ENCODE data around the gene HLF. TPM values are rescaled to one million over a fixed set of nuclear protein-coding genes. Genes with fewer than 3 reads are reported as not detected.

The HLF gene
- total and polyA plus RNA-seq, 2 of the 4 experiments (the other 2 are of a cell fraction), result 0.18 TPM; not detected in 1

- TF ChIP-seq SMC3 (IDR thresholded peaks at IDR 0.05; ENCODE audit: low read depth, low read length), result no peak
Measured at GRCh38 chr17:55288356-55289105, 23.8 kb downstream of the HLF start (continued).

DNA sequence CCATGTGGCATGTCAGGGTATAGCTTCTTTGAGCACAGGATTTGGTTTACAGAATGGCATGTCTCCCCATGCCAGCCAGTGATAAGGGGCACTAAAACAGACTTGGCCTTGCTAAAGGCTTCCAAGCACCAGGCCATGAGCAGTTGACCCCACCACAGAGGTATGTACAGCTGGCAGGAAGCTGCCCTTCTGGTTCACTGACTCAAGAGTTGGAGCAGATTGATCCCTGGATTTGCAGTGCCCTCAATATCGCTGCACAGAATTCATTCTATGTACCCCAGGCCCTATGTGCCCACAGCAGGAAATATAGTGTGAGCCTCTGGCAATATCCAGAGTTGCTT is 24.3 kb downstream of the HLF start:
- Histone ChIP-seq H3K14ac (replicated peaks; ENCODE audit: low read depth, low read length) (no peak overlapping the region), H2AK9ac (replicated peaks; ENCODE audit: low read depth, low read length, poor library complexity) (no peak overlapping the region), H3K56ac (ENCODE audit: extremely low read depth, insufficient read depth, low read length) (no peak overlapping the region), H3K9me1 (ENCODE audit: insufficient read depth, low read length) (no peaks in the 10 kb centered on the region), H4K8ac (ENCODE audit: low read depth in 2 of 2, low read length in 2 of 2) (no peak overlapping the region), H3K23ac (ENCODE audit: low read depth, low read length) (no peak overlapping the region), H4K5ac (ENCODE audit: low read depth, low read length) (no peak overlapping the region), H3K4me1 (ENCODE audit: control insufficient read depth, insufficient read depth, low read length) (peaks cover 5% of the 10 kb centered on the region; the same call in 1 of the 2 replicates), H3K4me3 (ENCODE audit: insufficient read depth, low read depth, low read length) (no peak overlapping the region), H2BK120ac (ENCODE audit: low read depth, low read length) (no peak overlapping the region), H4K20me1 (ENCODE audit: insufficient read depth, low read length) (no peaks in the 10 kb centered on the region), H3K18ac (ENCODE audit: low read depth, low read length) (no peak overlapping the region), H3K36me3 (ENCODE audit: control insufficient read depth, insufficient read depth, low read length) (no peaks in the 10 kb centered on the region), H3K4ac (ENCODE audit: low read depth, low read length) (no peak overlapping the region), H2BK15ac (ENCODE audit: low read depth, low read length) (no peak overlapping the region), H2BK5ac (ENCODE audit: low read depth, low read length, poor library complexity, severe bottlenecking) (no peak overlapping the region), H3K79me1 (ENCODE audit: low read depth in 1 of 2, low read length in 2 of 2) (no peaks in the 10 kb centered on the region), H2AK5ac (ENCODE audit: low read depth, low read length) (no peak overlapping the region), H4K91ac (ENCODE audit: insufficient read depth, low read depth, low read length) (no peak overlapping the region), H3K9ac (ENCODE audit: low read depth, low read length) (no peak overlapping the region), H3K4me2 (ENCODE audit: low read depth, low read length) (no peak overlapping the region), H2BK20ac (ENCODE audit: low read depth, low read length) (no peak overlapping the region), H2AFZ (replicated peaks; ENCODE audit: low read length, poor library complexity) (no peak overlapping the region), H3K9me3 (ENCODE audit: control insufficient read depth, insufficient read depth, low read length) (no peaks in the 10 kb centered on the region), H3K27me3 (ENCODE audit: control insufficient read depth, insufficient read depth, low read length) (peaks cover 4% of the 10 kb centered on the region; the same call in 1 of the 2 replicates), H3K27ac (ENCODE audit: insufficient read depth, low read length) (no peak overlapping the region)
- no TSS peak for BruUV-seq (replicated peaks)
- ChIA-PET POLR2A (ENCODE audit: unreplicated experiment) (no interaction called here), CTCF (interaction anchor here (0.6 to 0.7 kb wide), 2 partner anchors 18 to 219 kb away, joined by 3 to 9 read pairs; no protein-coding TSS in a partner anchor)
- DNase-seq (no peak), ATAC-seq (ENCODE audit: low read depth) (no peak)
- dilution Hi-C loops (cut with HindIII; ENCODE audit: low sequenced_read_pairs, unreplicated experiment) (no loop called here), intact Hi-C loops (cut with micrococcal nuclease) (no loop called here), in situ Hi-C loops (cut with MboI; ENCODE audit: low sequenced_read_pairs) (no loop called here)
- WGBS, 2 experiments (ENCODE audit: extremely low coverage in 2 of 2, insufficient read length in 1 of 2), result no CpG with 5 or more reads among the region's 1 CpG
- TF ChIP-seq CEBPB (IDR thresholded peaks at IDR 0.05; ENCODE audit: low read depth, low read length), result no peak
- TF ChIP-seq, protein P1, sequence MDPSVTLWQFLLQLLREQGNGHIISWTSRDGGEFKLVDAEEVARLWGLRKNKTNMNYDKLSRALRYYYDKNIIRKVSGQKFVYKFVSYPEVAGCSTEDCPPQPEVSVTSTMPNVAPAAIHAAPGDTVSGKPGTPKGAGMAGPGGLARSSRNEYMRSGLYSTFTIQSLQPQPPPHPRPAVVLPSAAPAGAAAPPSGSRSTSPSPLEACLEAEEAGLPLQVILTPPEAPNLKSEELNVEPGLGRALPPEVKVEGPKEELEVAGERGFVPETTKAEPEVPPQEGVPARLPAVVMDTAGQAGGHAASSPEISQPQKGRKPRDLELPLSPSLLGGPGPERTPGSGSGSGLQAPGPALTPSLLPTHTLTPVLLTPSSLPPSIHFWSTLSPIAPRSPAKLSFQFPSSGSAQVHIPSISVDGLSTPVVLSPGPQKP (IDR thresholded peaks at IDR 0.05; ENCODE audit: borderline replicate concordance, low read depth, low read length), result no peak
- no peak for TF ChIP-seq RAD21 (IDR thresholded peaks at IDR 0.05; ENCODE audit: low read length)
- TF ChIP-seq NFE2L2 (IDR thresholded peaks at IDR 0.05; ENCODE audit: low read depth, low read length), result no peak
- no peak for TF ChIP-seq RFX5 (IDR thresholded peaks at IDR 0.05; ENCODE audit: low read depth, low read length)
- TF ChIP-seq POLR2A (IDR thresholded peaks at IDR 0.05; ENCODE audit: low read depth, low read length), result no peak
- no peak for TF ChIP-seq MAZ (IDR thresholded peaks at IDR 0.05; ENCODE audit: borderline replicate concordance, low read depth, low read length)
- no peak for TF ChIP-seq MXI1 (IDR thresholded peaks at IDR 0.05; ENCODE audit: borderline replicate concordance, low read depth, low read length)
- TF ChIP-seq, protein P2, sequence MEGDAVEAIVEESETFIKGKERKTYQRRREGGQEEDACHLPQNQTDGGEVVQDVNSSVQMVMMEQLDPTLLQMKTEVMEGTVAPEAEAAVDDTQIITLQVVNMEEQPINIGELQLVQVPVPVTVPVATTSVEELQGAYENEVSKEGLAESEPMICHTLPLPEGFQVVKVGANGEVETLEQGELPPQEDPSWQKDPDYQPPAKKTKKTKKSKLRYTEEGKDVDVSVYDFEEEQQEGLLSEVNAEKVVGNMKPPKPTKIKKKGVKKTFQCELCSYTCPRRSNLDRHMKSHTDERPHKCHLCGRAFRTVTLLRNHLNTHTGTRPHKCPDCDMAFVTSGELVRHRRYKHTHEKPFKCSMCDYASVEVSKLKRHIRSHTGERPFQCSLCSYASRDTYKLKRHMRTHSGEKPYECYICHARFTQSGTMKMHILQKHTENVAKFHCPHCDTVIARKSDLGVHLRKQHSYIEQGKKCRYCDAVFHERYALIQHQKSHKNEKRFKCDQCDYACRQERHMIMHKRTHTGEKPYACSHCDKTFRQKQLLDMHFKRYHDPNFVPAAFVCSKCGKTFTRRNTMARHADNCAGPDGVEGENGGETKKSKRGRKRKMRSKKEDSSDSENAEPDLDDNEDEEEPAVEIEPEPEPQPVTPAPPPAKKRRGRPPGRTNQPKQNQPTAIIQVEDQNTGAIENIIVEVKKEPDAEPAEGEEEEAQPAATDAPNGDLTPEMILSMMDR (conservative IDR thresholded peaks at IDR 0.05; ENCODE audit: low read depth, low read length), result no peak
- TF ChIP-seq, protein P3, sequence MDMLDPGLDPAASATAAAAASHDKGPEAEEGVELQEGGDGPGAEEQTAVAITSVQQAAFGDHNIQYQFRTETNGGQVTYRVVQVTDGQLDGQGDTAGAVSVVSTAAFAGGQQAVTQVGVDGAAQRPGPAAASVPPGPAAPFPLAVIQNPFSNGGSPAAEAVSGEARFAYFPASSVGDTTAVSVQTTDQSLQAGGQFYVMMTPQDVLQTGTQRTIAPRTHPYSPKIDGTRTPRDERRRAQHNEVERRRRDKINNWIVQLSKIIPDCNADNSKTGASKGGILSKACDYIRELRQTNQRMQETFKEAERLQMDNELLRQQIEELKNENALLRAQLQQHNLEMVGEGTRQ (IDR thresholded peaks at IDR 0.05; ENCODE audit: low read depth, low read length), result no peak
- no peak for TF ChIP-seq FOS (IDR thresholded peaks at IDR 0.05; ENCODE audit: low read depth, low read length)
- TF ChIP-seq MAFK (IDR thresholded peaks at IDR 0.05; ENCODE audit: low read depth, low read length), result no peak
- TF ChIP-seq SMC3 (IDR thresholded peaks at IDR 0.05; ENCODE audit: low read depth, low read length), result no peak

All from IMR-90 (cell line).